ENCODE data around the gene CT55. TPM values are rescaled to one million over a fixed set of nuclear protein-coding genes. Genes with fewer than 3 reads are reported as not detected.

The CT55 gene
- not detected in 2 replicates for total RNA-seq

GRCh38 chrX:135170877-135171519 lies at the start of gene CT55:
Gene CT55 (minus strand): TSS chrX:135171398. CDS start chrX:135171171, 227 bp downstream.

GRCh38 chrX:135120056-135120576 lies 51.1 kb downstream of the CT55 start, which contains the start of gene ETDB:
Gene ETDB (minus strand): TSS chrX:135120526. CDS start chrX:135119261, 1,265 bp downstream.

Other genes with a start within 250 kb of the CT55 start
- gene SMIM10, start 180.4 kb downstream of the CT55 start, total RNA-seq: 1.5 and 2.0 TPM in 2 replicates
- 5.5 and 11.1 TPM in 2 replicates for gene RTL8B, start 148.9 kb downstream of the CT55 start, total RNA-seq
- 35.0 TPM in 2 replicates for gene RTL8C, start 139.0 kb downstream of the CT55 start, total RNA-seq
- 5.1 and 9.2 TPM in 2 replicates for gene RTL8A, start 119.3 kb downstream of the CT55 start, total RNA-seq
- gene SMIM10L2B, start 72.7 kb downstream of the CT55 start, total RNA-seq: under 0.01 and 0.22 TPM in 2 replicates
- gene ETDB, start 50.9 kb downstream of the CT55 start, total RNA-seq: not detected in 2 replicates
- gene ETDA, start 80.7 kb upstream of the CT55 start, total RNA-seq: not detected in 2 replicates
- not detected in 2 replicates for gene ETDC, start 138.1 kb upstream of the CT55 start, total RNA-seq
- 8.2 and 8.6 TPM in 2 replicates for gene ZNF75D, start 172.7 kb upstream of the CT55 start, total RNA-seq
- gene ZNF449, start 173.4 kb upstream of the CT55 start, total RNA-seq: 13.8 and 15.1 TPM in 2 replicates